ENCODE measurements around the gene ZNF438. TPM values are rescaled to one million over a fixed set of nuclear protein-coding genes. Genes with fewer than 3 reads are reported as not detected.

The ZNF438 gene
- total RNA-seq, 1 donor from 2014 or later: 1.7 TPM

GRCh38 chr10:30894221-30894620 is 137.4 kb downstream of the ZNF438 start:
- no peak overlapping the region for H3K27ac ChIP-seq
- H3K9me3 ChIP-seq: no peaks in the 10 kb centered on the region
- no peaks in the 10 kb centered on the region for H3K36me3 ChIP-seq
- no peak overlapping the region for H3K4me3 ChIP-seq
- TF ChIP-seq CTCF (IDR thresholded peaks at IDR 0.05): no peak
- intact Hi-C loops (cut with DNase I): no loop called here
- no peaks in the 10 kb centered on the region for H3K4me1 ChIP-seq
- H3K27me3 ChIP-seq: no peaks in the 10 kb centered on the region
- DNase-seq (ENCODE audit: low spot score in 2 of 2): no peak

- H3K27me3 ChIP-seq: no peaks in the 10 kb centered on the region
- H3K36me3 ChIP-seq: no peaks in the 10 kb centered on the region
- intact Hi-C loops (cut with DNase I): no loop called here
- TF ChIP-seq CTCF (IDR thresholded peaks at IDR 0.05): no peak
- no peak overlapping the region for H3K4me3 ChIP-seq
- no peaks in the 10 kb centered on the region for H3K9me3 ChIP-seq
- no peaks in the 10 kb centered on the region for H3K4me1 ChIP-seq
- DNase-seq (ENCODE audit: low spot score in 2 of 2): no peak
- no peak overlapping the region for H3K27ac ChIP-seq
Observed at GRCh38 chr10:30893208-30893607, 138.5 kb downstream of the ZNF438 start.

DNA sequence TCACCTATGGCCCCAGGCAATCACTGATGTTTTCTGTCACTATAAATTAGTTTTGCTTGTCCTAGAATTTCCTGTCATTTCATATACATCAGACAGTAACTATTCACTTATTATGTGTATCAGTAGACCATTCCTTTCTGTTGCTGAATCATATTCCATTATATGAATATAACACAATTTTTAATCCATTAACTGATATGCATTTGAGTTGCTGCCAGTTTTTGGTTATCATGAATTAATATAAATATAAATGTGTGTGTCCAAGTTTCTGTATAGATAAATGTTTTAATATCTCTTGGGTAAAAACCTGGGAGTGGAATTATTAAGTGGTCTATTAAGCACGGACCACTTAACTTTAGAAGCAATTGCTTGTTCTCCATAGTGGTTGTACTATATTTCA is 143.8 kb downstream of the ZNF438 start:
- intact Hi-C loops (cut with DNase I): no loop called here
- Histone ChIP-seq H3K27me3 (no peaks in the 10 kb centered on the region), H3K4me3 (no peak overlapping the region), H3K9me3 (no peaks in the 10 kb centered on the region), H3K4me1 (no peaks in the 10 kb centered on the region), H3K36me3 (no peaks in the 10 kb centered on the region), H3K27ac (no peak overlapping the region)
- no peak for DNase-seq (ENCODE audit: low spot score in 2 of 2)
- no peak for TF ChIP-seq CTCF (IDR thresholded peaks at IDR 0.05)

GRCh38 chr10:30885423-30885822 is 146.2 kb downstream of the ZNF438 start:
- no peak overlapping the region for H3K4me3 ChIP-seq
- no peak for TF ChIP-seq CTCF (IDR thresholded peaks at IDR 0.05)
- no peaks in the 10 kb centered on the region for H3K9me3 ChIP-seq
- no peak for DNase-seq (ENCODE audit: low spot score in 2 of 2)
- intact Hi-C loops (cut with DNase I): no loop called here
- H3K4me1 ChIP-seq: no peaks in the 10 kb centered on the region
- H3K27ac ChIP-seq: no peak overlapping the region
- H3K27me3 ChIP-seq: no peaks in the 10 kb centered on the region
- H3K36me3 ChIP-seq: no peaks in the 10 kb centered on the region

- peak overlapping the region in 1 of 2 donors; percentile 7 for H3K27ac ChIP-seq
- H3K27me3 ChIP-seq: no peaks in the 10 kb centered on the region
- no peak overlapping the region for H3K4me3 ChIP-seq
- no peak for DNase-seq (ENCODE audit: low spot score in 2 of 2)
- intact Hi-C loops (cut with DNase I): no loop called here
- no peak for TF ChIP-seq CTCF (IDR thresholded peaks at IDR 0.05)
- no peaks in the 10 kb centered on the region for H3K36me3 ChIP-seq
- H3K9me3 ChIP-seq: no peaks in the 10 kb centered on the region
- no peaks in the 10 kb centered on the region for H3K4me1 ChIP-seq
Observed at GRCh38 chr10:30883751-30884150, 147.9 kb downstream of the ZNF438 start.

- intact Hi-C loops (cut with DNase I): no loop called here
- Histone ChIP-seq H3K36me3 (no peaks in the 10 kb centered on the region), H3K9me3 (no peaks in the 10 kb centered on the region), H3K4me1 (no peaks in the 10 kb centered on the region), H3K27me3 (no peaks in the 10 kb centered on the region), H3K27ac (peak overlapping the region in 1 of 2 donors; percentile 7), H3K4me3 (no peak overlapping the region)
- DNase-seq (ENCODE audit: low spot score in 2 of 2): no peak
- TF ChIP-seq CTCF (IDR thresholded peaks at IDR 0.05): no peak
Observed at GRCh38 chr10:30883116-30883515, 148.5 kb downstream of the ZNF438 start.

Measured in ascending aorta (tissue), 2 donors.